Uterus (tissue), 4 donors: ENCODE measurements around the gene DUOX2. TPM values are rescaled to one million over a fixed set of nuclear protein-coding genes. Genes with fewer than 3 reads are reported as not detected.

Source experiments
- DNase-seq, 2 donors: peaks; one replicate each; pipeline ENCODE4 v3.0.0-alpha.2; 2019 to 2020
- H3K27ac ChIP-seq, 2 donors: fragments of 200-600 bp; sonication (generic); 1 replicate in 1 of 2; 2 replicates in 1 of 2; pipeline ENCODE4 v1.5.1; 2016 to 2018
- H3K27me3 ChIP-seq, 2 donors: fragments of 200-600 bp; sonication (generic); one replicate each; pipeline ENCODE4 v1.5.1; 2018 to 2019; ENCODE audit warnings: control low read depth in 1 of 2
- H3K36me3 ChIP-seq, 2 donors: fragments of 200-600 bp; sonication (generic); one replicate each; pipeline ENCODE4 v1.5.1; 2019; ENCODE audit warnings: control low read depth in 1 of 2
- H3K4me1 ChIP-seq, 2 donors: fragments of 200-600 bp; sonication (generic); one replicate each; pipeline ENCODE4 v1.5.1; 2018 to 2019; ENCODE audit warnings: control low read depth in 1 of 2
- H3K4me3 ChIP-seq, 2 donors: fragments of 200-600 bp; sonication (generic); 1 replicate in 1 of 2; 2 replicates in 1 of 2; pipeline ENCODE4 v1.5.1; 2018 to 2019; ENCODE audit warnings: mild to moderate bottlenecking in 1 of 2
- H3K9me3 ChIP-seq, 2 donors: fragments of 200-600 bp; sonication (generic); one replicate each; pipeline ENCODE4 v1.5.1; 2019; ENCODE audit warnings: control low read depth in 1 of 2
- CTCF ChIP-seq, 4 experiments: fragments of 200-600 bp in 2 of 4; fragments of 450-650 bp in 2 of 4; sonication (generic) in 2 of 4; IDR thresholded peaks; one replicate each; pipeline ENCODE4 v1.5.1; 2016 to 2019; ENCODE audit warnings: antibody characterized with exemption in 4 of 4, mild to moderate bottlenecking in 2 of 4, moderate library complexity in 1 of 4
- POLR2A ChIP-seq, 2 donors: fragments of 450-650 bp; IDR thresholded peaks; one replicate each; pipeline ENCODE4 v1.6.1; 2016; ENCODE audit warnings: antibody characterized with exemption in 2 of 2, mild to moderate bottlenecking in 1 of 2, moderate library complexity in 1 of 2
- intact Hi-C: fragments of 100-400 bp; cut with DNase I; formaldehyde crosslinking; loops from one replicate; pipeline ENCODE4 v1.15.1; 2023; ENCODE audit warnings: low total_unique reads
- total RNA-seq, 4 donors: library from RNA; depleted of rRNA in 3 of 4; stranded (reverse); fragments of >200 nt in 3 of 4; gene quantifications; one replicate each; pipeline versions ENCODE4 v1.1.0 to v1.2.4, GENCODE V29; 2014 to 2023
- donor health status: DM: yes; HTN: yes; CAD: no.

DUOX2 gene
- total RNA-seq, 4 donors from 2014 or later, result under 0.01 to 0.70 (median under 0.01) TPM; not detected in 1

- H3K27ac ChIP-seq, result no peak overlapping the region
- H3K36me3 ChIP-seq, result no peaks in the 10 kb centered on the region
- H3K9me3 ChIP-seq, result no peaks in the 10 kb centered on the region
- no peak for DNase-seq
- no peaks in the 10 kb centered on the region for H3K4me1 ChIP-seq
- intact Hi-C loops, result no loop called here
- no peak overlapping the region for H3K4me3 ChIP-seq
- TF ChIP-seq CTCF (IDR thresholded peaks at IDR 0.05) (no peak), POLR2A (IDR thresholded peaks at IDR 0.05) (no peak)
- no peaks in the 10 kb centered on the region for H3K27me3 ChIP-seq
Measured at GRCh38 chr15:45156744-45157455, 42.9 kb upstream of the DUOX2 start.

GRCh38 chr15:45155739-45156138, 41.8 kb upstream of the DUOX2 start:
- no peaks in the 10 kb centered on the region for H3K4me1 ChIP-seq
- intact Hi-C loops, result no loop called here
- DNase-seq, result no peak
- no peak overlapping the region for H3K27ac ChIP-seq
- no peak for TF ChIP-seq POLR2A (IDR thresholded peaks at IDR 0.05)
- no peak for TF ChIP-seq CTCF (IDR thresholded peaks at IDR 0.05)
- H3K27me3 ChIP-seq, result no peaks in the 10 kb centered on the region
- no peaks in the 10 kb centered on the region for H3K9me3 ChIP-seq
- no peak overlapping the region for H3K4me3 ChIP-seq
- H3K36me3 ChIP-seq, result no peaks in the 10 kb centered on the region

- Histone ChIP-seq H3K4me3 (no peak overlapping the region), H3K4me1 (no peaks in the 10 kb centered on the region), H3K9me3 (no peaks in the 10 kb centered on the region), H3K36me3 (no peaks in the 10 kb centered on the region), H3K27ac (no peak overlapping the region), H3K27me3 (no peaks in the 10 kb centered on the region)
- TF ChIP-seq POLR2A (IDR thresholded peaks at IDR 0.05) (no peak), CTCF (IDR thresholded peaks at IDR 0.05) (no peak)
- DNase-seq, result no peak
- intact Hi-C loops, result no loop called here
Measured at GRCh38 chr15:45151998-45152828, 38.2 kb upstream of the DUOX2 start.

- Histone ChIP-seq H3K9me3 (no peaks in the 10 kb centered on the region), H3K27ac (no peak overlapping the region), H3K4me3 (no peak overlapping the region), H3K27me3 (no peaks in the 10 kb centered on the region), H3K4me1 (no peaks in the 10 kb centered on the region), H3K36me3 (no peaks in the 10 kb centered on the region)
- intact Hi-C loops, result no loop called here
- DNase-seq, result no peak
- no peak for TF ChIP-seq POLR2A (IDR thresholded peaks at IDR 0.05)
- TF ChIP-seq CTCF (IDR thresholded peaks at IDR 0.05), result no peak
Measured at GRCh38 chr15:45150997-45151396, 37.0 kb upstream of the DUOX2 start.

- TF ChIP-seq CTCF (IDR thresholded peaks at IDR 0.05) (no peak), POLR2A (IDR thresholded peaks at IDR 0.05) (no peak)
- Histone ChIP-seq H3K4me1 (no peaks in the 10 kb centered on the region), H3K27ac (no peak overlapping the region), H3K9me3 (no peaks in the 10 kb centered on the region), H3K27me3 (no peaks in the 10 kb centered on the region), H3K4me3 (no peak overlapping the region), H3K36me3 (no peaks in the 10 kb centered on the region)
- DNase-seq, result no peak
- intact Hi-C loops, result no loop called here
Measured at GRCh38 chr15:45150481-45150880, 36.5 kb upstream of the DUOX2 start.
